Right lobe of liver (tissue), 4 donors: ENCODE measurements around the gene SORL1-AS1.

ENCODE experiments used
- CTCF ChIP-seq, 4 donors: fragments of 200-600 bp in 3 of 4; fragments of 450-650 bp in 1 of 4; IDR thresholded peaks; one replicate each; pipeline versions ENCODE4 v1.5.1 to v1.8.0; 2016 to 2022; ENCODE audit warnings: antibody characterized with exemption in 4 of 4, mild to moderate bottlenecking in 2 of 4
- POLR2A ChIP-seq: fragments of 450-650 bp; IDR thresholded peaks from one replicate; pipeline ENCODE4 v1.6.1; 2017; ENCODE audit warnings: antibody characterized with exemption, mild to moderate bottlenecking
- donor health status: DM: no; HTN: no; CAD: no.
- donor health status: DM: no; HTN: no; CAD: no.
- donor health status: DM: no; HTN: yes; CAD: no.

DNA sequence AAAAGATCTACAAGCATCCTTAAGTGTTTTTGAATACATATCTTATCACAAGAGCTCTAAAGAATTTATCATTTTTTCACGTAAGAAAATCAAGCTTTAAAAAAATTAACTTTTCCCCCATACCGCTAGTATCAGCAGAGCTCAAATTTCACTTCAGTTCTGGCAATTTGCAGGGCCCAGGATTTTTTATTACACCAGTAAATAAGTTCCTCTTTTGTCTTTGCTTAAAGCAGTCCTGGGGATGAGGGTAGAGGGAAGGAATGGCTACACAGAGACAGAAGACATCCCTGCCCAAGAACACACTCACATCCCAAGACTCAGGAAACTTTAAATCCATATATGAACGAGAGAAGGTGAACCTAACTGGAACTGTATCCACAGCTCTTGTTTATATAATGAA lies 23.2 kb downstream of the SORL1-AS1 start:
- TF ChIP-seq CTCF (IDR thresholded peaks at IDR 0.05), result no peak
- TF ChIP-seq POLR2A, result no peak
